Measurements from ENCODE around the gene RNF223.

RNF223 gene

DNA sequence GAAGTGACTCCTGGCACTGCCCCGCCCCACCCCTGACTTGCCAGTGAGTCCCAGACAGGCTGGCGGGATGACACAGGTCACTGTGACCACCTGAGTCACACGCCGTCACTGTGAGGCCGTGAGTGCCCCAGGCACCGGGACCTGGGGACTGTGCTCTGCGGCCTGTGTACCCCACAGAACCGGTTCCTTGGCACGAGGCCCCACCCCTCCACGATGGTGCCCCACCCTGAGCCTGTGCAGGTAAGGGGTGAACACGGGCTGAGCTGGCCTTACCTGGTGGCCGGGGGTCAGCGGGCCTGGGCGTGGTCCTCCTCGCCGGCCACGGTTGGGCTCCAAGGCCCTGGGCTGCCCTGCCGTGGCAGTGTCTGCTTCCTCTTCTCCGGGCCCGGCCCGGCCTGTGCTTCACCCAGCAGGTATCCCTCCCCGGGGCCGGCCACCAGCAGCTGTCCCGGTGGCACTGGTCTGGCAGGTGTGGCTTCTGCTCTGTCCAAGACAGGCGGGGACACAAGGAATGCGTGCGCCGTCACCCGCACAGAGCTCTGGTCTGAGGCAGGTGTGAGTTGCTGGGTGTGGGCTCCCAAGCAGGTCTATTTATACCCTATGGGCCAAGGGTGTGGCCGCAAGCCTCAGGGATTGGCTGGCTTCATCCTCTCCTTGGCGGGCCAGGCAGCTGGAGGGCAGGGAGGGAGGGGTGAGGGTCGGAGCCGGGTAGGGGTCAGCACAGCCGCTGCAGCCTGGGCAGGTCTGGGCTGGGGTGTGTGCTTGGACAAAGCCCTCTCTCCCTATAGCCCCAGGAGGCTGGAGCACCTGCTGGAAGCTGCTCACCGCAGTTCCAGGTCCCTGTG is at the start of gene RNF223:
Gene RNF223 (minus strand): TSS at position 564 of the 845 bp plus-strand sequence. CDS start 1,740 bp downstream, outside the sequence.
- DNase-seq = no peak

DNA sequence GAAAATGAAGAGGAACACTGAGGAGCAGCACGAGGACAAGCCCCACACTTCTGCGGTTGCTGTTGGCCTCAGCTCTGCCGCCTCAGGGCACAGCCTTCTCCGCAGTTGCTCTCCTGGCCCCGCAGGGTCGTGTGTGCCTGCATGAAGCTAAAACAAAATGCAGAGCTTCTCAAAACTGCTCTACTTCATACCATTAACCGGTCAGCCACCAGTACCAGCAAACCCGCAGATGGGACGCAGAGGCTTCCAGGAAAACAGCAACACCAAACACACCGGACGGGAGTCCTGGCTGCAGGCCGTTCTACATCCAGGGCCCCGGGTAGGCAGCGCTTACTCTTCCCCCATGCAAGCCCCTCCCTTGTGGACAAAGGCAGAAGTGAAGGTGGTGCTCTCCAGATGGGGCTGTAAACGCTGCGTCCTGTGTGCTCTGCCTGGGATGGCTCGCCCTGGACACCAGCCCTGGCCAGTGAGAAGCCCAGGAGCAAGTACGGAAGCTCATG is 48.9 kb upstream of the RNF223 start:
- DNase-seq = no peak

DNA sequence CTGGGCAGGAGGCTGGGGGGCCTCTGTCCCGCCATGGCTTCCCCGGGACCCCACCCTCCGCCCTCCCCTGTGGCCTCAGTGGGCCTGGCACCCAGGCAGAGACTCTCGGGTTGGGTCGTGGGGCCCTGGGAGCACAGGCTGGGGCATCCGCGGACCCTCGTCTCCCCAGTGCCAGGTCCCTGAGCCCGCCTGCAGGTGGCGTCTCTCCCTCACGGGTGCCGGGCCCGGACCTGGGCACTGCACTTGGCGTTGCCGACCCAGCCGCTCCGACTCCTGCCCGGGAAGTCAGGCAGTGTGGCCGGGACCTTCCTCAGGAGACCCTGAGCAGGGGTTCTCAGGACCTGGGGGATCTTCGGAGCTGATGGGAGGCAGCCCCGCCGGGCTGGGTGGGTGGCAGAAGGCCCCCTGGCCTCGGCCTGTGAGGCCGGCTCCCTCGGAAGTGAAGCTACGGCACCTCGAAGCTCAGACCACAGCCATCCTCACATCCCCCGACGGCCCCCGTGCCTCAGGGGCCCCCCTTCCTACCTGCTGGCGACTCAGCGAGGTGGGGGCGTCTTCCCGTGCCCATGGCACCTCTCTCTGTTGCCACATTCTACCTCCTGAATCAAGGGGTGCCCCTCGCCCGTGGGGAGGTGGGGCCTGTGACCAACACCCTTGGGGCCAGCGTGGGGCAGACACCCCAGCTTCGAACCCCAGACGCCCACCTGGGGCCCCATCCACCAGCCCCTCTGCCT is 48.1 kb upstream of the RNF223 start:
- peak; percentile 54 to 59 for DNase-seq

DNA sequence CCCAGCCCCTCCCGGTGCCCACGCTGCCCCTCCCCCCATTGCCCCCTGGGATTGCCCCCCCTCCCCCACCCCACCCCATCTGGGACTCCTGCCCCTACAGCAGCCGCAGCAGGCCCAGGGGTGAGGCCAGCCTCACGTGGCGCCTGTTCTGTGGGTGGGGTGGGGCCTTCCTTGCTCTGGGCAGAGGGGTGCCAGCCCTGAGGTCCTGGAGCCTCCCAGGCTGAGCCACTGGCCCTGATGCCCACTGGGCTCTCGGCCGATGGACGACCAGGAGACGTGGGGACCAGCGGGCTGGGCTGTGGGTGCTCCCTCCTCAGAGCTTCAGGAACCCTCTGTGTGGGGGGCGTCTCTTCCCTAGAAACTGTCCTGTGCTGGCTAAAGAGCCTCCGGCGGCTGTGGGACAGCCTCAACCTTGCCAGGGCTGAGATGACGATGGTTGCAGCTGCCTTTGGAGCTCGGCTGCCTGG is 47.5 kb upstream of the RNF223 start:
- no peak for DNase-seq

DNA sequence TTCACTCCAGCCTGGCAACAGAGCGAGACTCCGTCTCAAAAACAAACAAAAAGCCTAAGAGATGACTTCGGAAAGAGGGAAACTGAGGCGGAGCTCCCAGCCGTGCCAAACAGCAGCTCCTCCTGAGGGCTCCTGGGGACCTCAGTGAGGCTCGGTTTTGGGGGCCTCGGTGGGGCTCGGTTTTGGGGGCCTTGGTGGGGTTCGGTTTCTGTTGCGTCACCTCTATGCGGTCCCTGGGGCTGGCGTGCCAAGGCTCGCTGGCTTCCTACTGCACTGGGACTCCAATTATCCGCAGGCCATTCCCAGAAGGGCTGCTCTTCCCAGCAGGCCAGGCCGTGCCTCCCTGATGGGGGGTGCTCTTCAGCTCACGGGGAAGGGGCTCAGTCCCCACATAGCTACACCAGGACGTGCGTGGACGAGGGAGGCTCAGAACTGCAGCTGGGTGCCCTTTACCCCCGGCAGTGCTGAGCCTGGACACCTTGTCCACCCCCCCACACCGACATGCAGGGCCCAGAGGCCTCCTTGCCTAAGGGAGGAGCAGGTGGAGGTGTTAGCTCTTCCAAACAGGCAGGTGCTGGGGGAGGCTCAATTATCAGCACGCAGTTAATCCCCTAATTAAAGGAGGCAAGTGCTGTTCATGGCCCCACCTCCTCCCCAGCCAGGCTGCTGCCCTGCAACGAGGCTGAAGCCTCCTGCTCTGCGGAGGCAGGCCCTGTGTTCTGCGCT is 46.9 kb upstream of the RNF223 start:
- no peak for DNase-seq

DNA sequence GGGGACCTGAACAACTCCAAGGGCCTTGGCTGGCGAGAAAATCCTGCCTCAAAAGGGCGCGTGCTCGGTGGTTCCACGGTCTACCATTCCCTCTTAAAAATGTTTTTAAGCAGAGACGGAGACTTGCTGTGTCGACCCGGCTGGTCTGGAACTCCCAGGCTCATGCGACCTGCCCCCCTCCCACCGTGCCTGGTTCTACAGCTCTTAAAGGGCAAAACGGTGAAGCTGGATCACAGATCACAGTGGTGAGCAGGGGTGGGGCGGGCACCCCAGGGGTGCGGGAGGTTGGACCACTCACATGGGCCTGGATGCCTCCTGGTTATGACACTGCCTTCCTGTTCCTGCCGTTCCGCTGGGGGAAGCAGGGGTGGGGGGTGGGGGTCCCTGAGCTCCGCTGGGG is 46.0 kb upstream of the RNF223 start:
- no peak for DNase-seq

DNA sequence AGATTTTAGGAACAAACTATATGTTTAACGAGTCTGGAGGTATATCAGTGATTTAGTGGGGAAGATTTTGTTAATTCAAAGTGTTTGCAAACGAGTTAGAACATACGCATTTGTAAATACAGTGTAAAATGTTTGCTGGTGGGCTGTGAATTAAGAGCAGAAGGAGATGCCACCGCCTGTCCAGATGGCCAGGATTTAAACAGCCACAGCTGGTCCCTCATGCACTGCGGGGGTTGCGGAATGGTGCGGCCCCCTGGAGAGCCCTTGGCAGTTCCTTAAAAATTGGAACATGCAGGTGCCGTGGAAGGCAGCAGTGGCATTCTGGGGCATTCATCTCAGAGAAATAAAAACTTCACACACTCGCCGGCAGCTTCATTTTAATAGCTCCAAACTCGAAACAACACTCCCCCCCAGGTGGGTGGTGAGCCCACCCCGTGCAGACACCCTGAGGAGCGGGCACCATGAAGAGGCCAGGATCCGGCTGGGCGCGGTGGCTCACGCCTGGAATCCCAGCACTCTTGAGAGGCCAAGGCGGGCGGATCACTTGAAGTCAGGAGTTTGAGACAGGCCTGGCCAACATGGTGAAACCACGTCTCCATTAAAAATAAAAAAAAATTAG is 45.3 kb upstream of the RNF223 start:
- no peak for DNase-seq

DNA sequence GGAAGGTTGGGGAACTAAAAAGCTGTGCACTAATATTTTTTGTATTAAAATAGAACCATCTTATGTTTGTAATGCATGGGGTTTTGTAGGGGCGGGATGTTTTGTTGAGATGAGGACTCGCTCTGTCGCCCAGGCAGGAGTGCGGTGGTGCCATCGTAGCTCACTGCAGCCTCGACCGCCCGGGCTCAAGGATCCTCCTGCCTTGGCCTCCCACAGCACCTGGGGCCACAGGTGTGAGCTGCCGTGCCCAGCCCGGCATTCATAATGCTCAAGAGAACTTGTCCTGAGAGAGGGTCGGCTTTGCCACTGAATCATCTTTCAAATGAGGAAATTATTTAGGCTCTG is 44.7 kb upstream of the RNF223 start:
- DNase-seq = no peak

DNA sequence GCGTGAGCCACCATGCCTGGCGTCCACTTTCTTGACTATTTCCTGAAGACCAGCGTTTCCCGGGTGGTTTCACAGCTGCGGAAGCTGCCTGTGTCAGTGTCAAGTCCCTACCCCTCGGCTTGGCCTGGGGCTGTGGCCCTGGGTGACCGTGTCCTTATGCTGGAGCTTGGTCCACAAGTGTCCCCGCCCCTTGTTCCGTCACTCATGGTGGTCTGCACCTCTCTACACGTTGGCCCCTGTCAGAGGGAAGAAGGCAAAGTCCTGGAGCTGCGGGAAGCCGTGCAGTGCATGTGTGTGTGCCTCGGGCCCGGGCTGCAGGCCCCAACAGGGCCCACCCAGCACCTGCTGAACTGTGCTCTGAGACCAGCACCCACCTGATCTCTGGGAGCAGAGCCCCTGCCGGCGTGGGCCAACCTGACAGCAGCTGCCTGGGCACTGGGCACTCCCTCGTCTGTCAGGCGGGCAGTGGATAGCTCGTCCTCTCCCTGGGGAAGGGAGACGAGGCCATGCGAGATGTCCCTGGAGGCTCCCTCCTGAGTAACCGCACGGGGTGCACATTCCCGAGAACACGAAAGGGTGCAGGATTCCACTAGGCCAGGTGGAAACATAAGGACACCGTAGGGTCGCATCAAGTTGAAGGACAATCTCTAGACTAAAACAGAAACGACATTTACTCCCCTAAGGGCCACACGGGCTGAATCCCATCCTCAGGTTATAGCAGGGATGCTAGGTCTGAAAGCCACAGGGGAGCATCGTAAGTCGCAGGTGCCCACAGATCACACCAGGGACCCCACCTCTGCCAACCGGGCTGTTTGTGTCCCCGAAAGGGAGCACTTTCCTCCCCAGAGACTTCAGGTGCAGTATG is 44.1 kb upstream of the RNF223 start:
- DNase-seq = no peak

DNA sequence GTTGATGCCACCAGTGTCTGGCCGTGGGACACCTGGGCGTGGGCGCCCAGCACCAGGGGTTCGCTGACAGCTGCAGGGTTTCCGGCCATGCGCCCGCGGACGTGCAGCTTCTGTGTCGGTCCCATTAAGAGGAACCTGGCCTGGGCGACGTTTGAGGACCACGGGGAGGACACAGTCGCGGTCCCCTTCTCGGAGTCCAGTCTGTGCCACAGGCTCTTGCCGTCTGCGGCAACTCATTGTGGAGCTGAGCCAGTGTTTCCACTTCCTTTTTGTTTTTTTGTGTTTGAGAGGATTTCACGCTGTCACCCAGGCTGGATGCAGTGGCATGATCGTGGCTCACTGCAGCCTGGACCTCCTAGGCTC is 43.3 kb upstream of the RNF223 start:
- DNase-seq = no peak

DNA sequence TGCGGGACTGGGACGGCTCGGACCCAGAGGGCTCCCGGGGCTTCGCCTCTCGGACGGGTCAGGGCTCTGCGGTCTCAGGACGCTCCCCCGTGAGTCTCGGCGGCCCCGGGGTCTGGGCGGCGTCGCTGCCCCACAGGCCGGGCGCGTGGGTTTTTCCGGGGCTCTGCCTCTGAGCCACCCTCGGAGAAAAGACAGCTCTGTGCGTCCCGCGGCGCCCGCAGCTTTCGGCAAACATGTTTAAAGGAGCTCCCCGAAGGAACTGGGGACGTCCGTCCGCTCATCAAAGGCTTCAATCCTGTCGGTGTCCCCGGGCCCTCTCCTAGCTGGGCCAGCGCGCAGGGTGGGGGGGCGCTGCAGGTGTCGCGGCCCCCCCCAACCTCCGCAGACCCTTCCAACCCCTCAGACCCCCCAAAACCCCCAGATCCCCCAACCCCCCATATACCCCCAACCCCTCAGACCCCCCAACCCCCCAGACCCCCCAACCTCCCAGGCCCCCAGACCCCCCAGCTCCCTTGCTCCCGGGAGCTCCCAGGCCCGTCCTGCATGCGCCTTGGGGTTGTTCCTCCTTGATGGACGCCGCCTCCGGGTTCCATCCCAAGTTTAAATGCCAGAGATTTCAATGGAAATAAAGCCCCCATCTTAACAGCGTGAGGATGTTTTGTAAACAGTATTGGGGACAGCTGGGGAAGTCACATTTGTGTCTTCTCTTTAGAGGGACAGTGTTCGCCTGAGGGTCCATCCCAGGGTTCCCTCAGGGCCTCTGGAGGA is 42.8 kb upstream of the RNF223 start:
- no peak for DNase-seq

DNA sequence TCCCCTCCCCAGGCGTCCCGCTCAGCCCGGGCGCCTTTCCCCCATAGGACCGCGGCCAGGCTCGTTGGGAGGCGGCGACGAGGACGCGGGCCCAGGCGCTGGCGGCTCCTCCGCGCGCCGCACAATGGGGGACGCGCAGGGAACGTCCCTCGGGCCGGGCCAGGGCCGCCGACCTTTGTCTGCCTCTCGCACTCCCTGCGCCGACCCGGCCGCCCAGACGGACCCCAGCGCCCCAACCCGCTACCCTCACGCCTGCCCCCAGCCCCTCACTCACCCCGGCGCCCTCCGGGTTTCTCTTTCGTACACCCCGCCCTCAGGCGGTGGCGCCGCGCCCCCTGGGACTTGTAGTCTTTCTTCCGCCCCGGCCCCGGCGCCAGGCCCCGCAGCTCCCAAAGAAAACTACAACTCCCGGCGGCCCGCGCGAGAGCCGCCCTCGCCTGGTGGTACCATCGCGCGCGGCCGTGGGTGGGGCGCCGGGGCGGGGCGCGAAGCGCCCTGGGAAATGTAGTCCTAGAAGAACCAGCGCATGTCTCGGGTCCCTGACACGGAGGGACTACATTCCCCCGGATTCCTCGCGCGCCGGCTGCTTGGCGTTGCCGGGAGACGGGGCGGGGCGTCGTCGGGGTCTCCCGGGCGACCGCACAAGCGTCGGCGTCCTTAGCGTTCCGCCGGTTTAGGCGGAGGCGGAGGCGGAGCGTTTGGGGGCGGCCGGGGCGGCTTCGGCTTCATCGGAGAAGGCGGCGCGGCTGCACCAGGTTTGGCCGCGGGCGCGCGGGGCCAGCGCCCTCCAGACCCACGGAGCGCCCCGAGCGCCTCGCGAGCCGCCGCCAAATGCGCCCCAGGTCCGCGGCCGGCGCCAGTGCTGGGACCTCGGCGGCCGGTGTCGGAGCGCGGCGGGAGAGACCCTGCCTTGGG is 41.9 kb upstream of the RNF223 start, which contains the start of gene C1orf159:
Gene C1orf159 (minus strand): TSS at position 304 of the 915 bp plus-strand sequence. CDS start 24,546 bp downstream, outside the sequence.
- peak; percentile 94 to 95 for DNase-seq

DNA sequence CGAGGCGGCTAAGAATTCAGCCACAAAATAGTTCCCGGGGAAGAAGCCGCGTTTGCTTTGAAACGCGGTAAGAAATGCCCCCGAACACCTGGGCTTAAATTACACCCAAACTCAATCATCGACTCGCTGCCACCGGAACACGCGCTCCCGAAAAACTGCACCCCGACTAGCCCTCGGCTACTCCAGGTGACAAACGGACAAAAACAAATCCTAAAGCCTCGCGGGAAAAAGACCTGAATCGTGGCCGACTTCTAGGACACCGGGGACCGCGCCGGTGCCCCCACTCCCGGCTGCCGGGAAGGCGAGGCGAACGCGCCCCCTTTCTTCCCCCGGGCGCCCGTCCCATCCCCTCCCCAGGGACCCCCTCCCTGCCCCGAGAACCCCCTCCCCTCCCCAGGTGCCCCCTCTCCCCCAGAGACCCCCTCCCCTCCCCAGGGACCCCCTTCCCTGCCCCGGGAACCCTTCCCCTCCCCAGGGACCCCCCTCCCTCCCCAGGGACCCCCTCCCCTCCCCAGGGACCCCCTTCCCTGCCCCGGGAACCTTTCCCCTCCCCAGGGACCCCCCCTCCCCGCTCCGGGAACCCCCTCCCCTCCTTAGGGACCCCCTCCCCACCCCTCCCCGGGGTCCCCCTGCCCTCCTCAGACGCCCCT is 41.2 kb upstream of the RNF223 start:
- no peak for DNase-seq

DNA sequence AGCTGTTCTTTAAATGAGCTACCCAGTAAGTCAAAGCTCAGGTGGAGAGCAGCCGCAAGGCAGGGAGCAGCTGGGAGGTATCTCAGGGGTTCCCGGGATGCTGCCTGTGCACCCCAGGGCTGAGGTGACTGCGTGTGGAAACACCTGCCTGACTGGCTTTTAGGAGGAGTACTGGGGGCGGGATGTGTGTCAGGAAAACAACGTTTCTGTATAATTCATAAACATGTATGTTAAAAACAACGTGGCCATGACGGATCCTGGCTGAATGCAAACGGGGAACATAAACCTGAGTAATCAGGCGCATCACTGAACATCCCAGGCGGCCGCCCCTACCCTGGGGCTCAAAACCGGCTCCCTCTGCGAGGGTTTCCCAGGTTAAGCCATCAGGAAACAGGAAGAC is 40.3 kb upstream of the RNF223 start:
- DNase-seq = no peak

DNA sequence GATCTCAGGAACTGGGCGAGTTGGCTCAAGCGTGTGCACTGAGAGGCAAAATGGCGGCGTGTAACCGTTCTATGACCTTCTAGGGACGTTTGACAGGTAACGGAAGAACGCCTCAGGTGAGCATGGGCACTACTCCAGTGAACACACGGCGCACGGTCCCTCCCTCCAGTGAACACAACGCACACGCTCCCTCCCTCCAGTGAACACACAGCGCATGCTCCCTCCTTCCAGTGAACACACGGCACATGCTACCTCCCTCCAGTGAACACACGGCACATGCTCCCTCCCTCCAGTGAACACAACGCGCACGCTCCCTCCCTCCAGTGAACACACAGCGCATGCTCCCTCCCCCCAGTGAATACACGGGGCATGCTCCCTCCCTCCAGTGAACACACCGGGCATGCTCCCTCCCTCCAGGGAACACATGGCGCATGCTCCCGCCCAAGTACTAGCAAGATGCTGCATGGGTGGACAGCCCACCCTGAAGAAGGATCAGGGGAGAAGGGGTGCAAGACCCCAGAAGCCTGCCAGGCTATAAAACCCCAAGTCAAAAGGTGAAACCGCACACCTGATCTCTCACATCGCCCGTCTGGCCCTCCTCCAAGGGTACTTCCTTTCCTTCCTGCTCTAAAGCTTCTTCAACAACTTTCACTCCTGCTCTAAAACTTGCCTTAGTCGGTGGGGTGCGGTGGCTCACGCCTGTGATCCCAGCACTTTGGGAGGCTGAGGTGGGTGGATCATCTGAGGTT is 38.3 kb upstream of the RNF223 start:
- no peak for DNase-seq

DNA sequence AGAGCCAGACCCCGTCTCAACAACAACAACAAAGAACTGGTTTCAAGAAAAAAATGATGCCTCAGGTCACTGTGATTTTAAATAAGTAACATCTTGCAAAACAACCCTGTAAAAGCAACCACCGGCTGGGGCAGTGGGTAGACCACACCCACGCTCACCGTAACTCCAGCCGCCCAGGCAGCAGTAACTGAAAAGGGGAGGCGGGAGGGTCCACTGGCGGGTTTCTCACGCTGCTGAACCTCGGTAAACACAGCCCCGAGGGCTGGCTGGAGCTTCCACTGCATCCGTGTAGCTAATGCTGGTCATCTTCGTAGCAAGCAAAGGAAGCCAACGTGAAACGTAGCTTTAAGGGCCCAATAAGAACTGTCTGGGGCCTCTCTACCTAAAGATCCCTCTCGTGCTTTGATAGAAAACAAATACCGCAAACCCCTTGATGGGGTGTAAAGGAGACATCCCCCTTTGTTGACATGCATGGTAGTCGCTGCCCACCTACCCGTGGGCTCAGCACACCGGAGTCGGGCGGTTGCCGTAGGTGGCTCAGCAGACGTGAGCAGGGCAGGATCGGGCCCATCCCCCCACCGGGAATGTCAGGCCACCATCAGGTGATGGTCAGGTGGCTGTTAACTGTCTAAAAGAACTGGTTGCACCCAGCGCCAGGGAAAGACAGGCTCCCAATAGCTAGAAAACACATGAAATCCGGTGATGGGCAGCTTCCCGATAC is 37.6 kb upstream of the RNF223 start:
- no peak for DNase-seq

DNA sequence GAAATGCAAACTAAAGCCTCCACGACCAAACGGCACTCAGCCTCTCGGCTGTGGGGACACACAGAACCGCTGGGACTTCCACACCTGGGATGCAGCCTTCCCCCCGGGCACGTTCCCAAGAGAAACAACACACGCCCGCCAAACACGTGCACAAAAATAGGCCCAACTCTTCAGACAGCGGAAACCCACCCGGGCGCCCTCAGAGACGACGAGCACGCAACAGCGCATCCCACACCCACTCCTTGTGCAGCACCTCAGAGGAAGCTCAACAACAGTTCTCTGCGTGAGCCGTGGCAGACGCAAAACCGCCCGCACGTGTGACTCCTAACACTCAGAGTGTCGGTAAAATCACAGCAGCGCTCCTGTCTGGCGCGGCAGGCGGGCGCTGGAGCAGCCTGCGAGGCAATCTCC is 36.5 kb upstream of the RNF223 start:
- no peak for DNase-seq

DNA sequence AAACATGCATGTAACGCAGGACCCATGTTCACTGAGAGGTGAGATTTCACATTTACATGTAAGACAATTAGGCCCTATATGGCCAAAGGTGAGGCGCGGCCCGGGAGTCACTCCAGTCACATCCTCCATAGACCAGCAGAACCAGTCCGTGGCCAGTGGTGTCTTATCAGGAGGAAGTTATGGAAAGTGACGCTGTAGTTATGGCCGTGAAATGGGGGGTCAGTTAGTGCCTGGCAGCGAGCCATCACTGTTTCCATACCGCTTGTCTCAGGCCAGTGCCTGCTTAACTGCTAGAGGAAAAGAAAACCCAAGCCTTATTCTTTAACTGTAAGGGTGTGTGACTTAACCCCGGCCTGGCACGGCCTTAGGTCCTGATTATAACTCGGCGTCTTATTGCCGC is 35.6 kb upstream of the RNF223 start:
- DNase-seq = no peak

All from AML-193 (cell line).